Fibroblast of the aortic adventitia (primary cell): ENCODE data around the gene FBXL7. TPM values are rescaled to one million over a fixed set of nuclear protein-coding genes. Genes with fewer than 3 reads are reported as not detected.

Experiments
- DNase-seq: peaks from one replicate; pipeline ENCODE4 v3.0.0-alpha.2; 2010; ENCODE audit warnings: low read depth
- H3K4me3 ChIP-seq: 2 replicates; pipeline ENCODE4 v1.5.1; 2011; ENCODE audit warnings: low read depth, mild to moderate bottlenecking, control low read depth, low read length, moderate library complexity
- total RNA-seq: library from RNA; depleted of rRNA; stranded (reverse); fragments of >200 nt; gene quantifications from 2 replicates; pipeline ENCODE4 v1.2.3, GENCODE V29; 2012; ENCODE audit warnings: low replicate concordance
- TF ChIP-seq, protein P1 (sequence below): IDR thresholded peaks from 2 replicates; pipeline ENCODE4 v1.5.1; 2011; ENCODE audit warnings: mild to moderate bottlenecking, low read length, control low read depth, inconsistent platforms; ENCODE audit not compliant: insufficient read depth

The FBXL7 gene
- total RNA-seq, 1 donor, result 12.4 TPM

DNA sequence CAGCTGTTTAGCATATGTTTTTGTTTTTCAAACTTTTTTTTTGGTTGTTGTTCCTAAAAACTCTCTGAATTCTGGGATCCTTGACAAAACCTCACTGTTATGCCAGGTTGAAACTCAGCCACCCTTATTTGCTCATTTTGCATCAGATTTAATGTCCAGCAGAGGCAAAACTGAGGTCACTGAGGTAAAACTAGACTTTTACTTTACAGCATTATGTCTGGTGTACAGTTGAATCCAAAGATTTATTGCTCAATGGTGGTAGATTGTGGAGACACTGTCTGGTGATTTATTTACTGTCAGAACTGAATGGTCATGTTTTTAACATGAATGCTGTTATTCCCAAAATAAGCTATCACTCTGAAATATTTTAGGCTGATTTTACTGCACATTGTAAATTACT, 87.9 kb downstream of the FBXL7 start:
- TF ChIP-seq, protein P1, sequence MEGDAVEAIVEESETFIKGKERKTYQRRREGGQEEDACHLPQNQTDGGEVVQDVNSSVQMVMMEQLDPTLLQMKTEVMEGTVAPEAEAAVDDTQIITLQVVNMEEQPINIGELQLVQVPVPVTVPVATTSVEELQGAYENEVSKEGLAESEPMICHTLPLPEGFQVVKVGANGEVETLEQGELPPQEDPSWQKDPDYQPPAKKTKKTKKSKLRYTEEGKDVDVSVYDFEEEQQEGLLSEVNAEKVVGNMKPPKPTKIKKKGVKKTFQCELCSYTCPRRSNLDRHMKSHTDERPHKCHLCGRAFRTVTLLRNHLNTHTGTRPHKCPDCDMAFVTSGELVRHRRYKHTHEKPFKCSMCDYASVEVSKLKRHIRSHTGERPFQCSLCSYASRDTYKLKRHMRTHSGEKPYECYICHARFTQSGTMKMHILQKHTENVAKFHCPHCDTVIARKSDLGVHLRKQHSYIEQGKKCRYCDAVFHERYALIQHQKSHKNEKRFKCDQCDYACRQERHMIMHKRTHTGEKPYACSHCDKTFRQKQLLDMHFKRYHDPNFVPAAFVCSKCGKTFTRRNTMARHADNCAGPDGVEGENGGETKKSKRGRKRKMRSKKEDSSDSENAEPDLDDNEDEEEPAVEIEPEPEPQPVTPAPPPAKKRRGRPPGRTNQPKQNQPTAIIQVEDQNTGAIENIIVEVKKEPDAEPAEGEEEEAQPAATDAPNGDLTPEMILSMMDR, result no peak
- H3K4me3 ChIP-seq, result no peak overlapping the region
- peak; percentile 73 for DNase-seq

DNA sequence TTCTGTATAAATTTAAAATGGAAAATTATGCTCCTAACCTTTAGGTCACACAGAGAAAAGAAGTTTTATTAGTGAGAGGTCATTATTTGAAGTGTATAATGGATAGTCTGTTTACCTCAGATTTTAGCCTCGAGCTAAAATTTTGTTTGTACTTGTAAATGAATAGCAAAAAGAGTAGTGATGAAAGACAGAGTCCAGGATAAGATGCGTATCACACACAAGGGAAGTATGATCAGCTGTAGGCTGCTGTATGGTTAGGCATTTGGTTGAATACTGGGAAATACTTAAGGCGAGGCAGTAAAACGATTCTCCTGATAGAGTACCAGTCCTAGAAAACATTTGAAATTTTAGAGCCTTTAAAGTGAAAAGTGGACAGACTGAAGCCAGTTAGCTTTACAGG, 92.7 kb downstream of the FBXL7 start:
- DNase-seq, result no peak
- TF ChIP-seq, protein P1, result no peak
- no peak overlapping the region for H3K4me3 ChIP-seq

DNA sequence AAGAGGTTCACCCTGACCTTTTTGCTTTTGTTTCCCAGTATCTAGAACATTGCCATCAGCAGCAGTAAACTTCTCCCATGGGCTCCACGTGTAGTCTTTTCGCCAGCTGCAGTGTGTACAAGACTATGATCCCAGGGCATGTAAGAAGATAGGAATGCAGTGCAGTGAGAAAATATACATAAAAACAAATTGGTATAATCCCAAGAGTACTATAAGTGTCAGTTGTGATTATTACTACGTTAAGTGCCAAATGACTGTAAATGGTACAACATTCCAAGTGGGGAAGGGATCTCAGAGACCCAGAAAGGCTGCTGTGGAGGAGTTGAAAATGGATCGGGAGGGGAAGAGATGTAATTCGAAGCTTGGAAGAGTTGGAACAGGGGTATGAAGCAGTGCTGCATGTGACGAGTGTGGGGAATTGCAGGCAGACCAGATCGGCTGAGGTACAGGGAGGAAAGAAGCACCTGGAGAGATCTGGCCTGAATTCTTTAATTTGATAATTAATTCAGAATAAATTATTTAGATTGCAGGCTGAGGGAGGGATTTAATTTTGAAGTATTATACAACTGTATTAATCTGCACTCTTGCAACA, 95.1 kb downstream of the FBXL7 start:
- H3K4me3 ChIP-seq, result no peak overlapping the region
- TF ChIP-seq, protein P1, result no peak
- DNase-seq, result no peak

DNA sequence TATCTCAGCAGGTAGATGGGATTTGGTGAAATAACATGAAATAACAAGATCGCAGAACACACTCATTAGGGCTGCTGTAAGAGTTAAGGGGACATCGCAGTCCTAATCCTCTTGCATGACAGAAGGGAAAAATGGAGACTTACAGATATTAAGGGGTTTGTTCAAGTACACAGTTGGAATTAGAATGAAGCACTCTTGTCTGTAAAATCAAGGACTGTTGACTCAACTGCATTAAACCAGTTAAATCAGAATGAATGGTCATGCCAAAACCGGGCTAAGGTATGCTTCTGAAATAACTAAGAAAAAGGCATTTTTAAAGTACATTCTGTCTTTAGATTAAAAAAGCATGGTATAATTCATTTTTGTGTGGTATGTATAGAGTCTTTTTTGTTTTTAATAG, 95.9 kb downstream of the FBXL7 start:
- DNase-seq, result no peak
- no peak overlapping the region for H3K4me3 ChIP-seq
- TF ChIP-seq, protein P1, result no peak

DNA sequence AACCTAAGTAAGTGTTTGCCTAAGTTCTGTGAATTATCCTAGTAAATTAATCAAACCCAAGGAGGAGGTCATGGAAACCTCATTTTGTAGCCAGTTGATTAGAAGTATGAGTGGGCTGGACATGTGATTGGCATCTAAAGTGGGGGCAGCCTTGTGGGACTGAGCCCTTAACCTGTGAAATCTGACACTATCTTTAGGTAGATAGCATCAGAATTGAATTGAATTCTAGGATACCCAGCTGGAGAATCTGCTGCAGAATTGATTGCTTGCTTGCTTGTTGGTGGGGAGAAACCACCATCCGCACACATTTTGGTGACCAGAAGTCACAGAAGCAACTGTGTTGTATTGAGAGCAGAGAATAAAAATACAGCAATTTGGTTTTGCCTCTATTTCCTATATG, 97.0 kb downstream of the FBXL7 start:
- H3K4me3 ChIP-seq, result no peak overlapping the region
- TF ChIP-seq, protein P1, result no peak
- DNase-seq, result no peak

DNA sequence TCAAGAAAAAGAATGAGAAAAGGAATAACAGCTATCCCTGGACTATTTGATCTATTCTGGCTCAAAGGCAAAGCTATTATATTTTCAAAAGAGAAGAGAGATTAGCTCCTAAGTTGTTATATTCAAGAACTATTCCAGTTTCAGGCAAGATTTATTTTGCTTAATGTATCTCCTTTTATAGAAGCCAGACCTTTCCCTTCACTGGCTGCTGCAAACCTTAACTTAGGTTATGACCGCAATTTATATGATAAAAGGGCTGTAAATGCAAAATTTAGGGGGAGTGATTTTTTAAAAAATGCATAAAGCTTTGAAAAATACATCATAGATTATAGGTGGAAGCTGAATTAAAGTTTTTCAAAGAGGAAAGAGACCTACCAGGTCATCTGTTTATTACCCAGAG, 97.8 kb downstream of the FBXL7 start:
- TF ChIP-seq, protein P1, result no peak
- H3K4me3 ChIP-seq, result no peak overlapping the region
- DNase-seq, result no peak

DNA sequence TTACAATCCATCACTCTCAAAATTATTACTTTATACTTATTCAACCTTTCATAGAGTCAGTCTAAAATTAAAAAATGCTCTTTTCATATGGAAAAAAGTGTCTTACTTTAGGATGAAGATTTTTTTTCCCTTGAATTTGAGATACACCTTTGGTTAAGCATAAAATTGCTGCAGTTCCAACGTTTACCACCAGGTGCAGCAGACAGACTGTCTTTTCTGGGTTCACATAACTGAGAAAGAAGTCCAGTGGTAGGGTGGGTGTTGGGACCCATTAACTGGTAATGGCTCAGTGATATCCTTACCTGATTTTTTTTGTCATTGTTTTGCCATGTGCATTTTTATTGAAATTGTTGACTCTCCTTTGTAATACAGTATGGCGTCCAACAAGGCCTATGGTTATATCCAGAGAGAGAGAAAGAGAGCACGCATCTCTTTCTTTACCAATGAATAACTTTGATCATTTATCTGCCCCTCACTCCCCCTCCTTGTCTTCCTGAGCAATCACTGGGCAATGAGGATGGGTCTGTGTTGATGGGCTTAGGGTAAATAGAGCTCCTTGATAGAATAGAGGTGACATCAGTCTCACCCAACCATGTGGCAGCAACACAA, 98.4 kb downstream of the FBXL7 start:
- DNase-seq, result peak; percentile 29
- TF ChIP-seq, protein P1, result peak; percentile 82
- no peak overlapping the region for H3K4me3 ChIP-seq
